ENCODE results near the gene FARP1.

The FARP1 gene

DNA sequence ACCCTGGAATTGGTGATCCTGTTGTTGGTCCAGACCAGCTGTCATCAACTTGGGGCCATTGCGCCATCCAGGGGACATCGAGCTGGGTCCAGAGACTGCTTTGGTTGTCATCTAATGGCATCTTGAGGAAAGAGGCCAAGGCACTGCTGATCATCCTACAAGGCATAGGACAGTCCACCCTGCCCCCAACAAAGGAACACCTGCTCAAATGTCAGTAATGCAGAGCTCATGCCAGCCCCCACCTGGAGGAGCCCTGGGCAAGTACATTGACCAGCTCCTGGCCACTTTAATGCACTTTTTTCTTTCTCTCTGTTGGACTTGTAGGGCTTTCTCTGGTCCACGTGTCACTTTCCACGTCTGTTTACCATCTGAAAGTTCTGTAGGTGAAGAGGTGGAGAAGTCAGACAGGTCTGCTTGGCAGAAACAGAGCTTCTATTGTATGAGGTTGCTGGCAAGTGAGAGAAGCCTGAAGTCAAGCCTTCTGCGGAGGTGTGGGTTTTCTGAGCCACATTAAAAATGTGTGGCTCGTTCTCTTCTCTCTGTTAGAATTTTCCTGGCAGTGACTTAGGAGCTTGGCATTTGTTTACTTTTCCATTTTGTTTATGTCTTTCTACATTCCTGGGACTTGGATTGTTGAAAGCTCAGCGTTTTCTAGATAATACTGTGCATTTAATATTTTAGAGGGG, 158.2 kb downstream of the FARP1 start:
- H3K4me3 ChIP-seq (ENCODE audit: low read depth, low read length): no peak overlapping the region
- POLR2A ChIA-PET: no interaction called here
- TF ChIP-seq, protein P1, sequence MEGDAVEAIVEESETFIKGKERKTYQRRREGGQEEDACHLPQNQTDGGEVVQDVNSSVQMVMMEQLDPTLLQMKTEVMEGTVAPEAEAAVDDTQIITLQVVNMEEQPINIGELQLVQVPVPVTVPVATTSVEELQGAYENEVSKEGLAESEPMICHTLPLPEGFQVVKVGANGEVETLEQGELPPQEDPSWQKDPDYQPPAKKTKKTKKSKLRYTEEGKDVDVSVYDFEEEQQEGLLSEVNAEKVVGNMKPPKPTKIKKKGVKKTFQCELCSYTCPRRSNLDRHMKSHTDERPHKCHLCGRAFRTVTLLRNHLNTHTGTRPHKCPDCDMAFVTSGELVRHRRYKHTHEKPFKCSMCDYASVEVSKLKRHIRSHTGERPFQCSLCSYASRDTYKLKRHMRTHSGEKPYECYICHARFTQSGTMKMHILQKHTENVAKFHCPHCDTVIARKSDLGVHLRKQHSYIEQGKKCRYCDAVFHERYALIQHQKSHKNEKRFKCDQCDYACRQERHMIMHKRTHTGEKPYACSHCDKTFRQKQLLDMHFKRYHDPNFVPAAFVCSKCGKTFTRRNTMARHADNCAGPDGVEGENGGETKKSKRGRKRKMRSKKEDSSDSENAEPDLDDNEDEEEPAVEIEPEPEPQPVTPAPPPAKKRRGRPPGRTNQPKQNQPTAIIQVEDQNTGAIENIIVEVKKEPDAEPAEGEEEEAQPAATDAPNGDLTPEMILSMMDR (IDR thresholded peaks at IDR 0.05; ENCODE audit: insufficient read depth, low read length, missing control alignments): no peak
- CTCF ChIA-PET: interaction anchor here (1.5 kb wide), 1 partner anchor 352 kb away, joined by 4 read pairs; no protein-coding TSS in a partner anchor
- DNase-seq (ENCODE audit: low read depth, low spot score): no peak

DNA sequence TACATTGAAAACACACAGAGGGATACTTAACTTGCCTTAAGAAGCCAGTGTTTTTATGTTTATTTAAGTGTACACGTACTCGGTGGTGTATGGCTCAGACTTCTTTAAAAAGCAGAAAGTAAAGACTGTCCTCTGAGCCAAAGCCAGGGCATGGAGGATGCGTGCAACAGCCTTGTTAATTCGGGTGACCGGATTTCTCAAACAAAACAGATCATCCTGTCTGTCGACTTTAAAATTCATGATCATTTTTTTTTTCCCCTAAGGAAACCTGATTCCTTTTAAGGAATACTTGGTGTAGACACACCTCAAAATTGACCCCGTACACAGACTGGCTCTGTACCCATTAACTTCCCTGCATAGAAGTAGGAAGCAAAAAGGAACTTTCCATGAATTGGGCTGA, 158.8 kb downstream of the FARP1 start:
- ChIA-PET CTCF (interaction anchor here (1.2 to 1.5 kb wide), 2 partner anchors 14 to 352 kb away, joined by 3 to 4 read pairs; no protein-coding TSS in a partner anchor), POLR2A (no interaction called here)
- no peak for DNase-seq (ENCODE audit: low read depth, low spot score)
- TF ChIP-seq, protein P1 (IDR thresholded peaks at IDR 0.05; ENCODE audit: insufficient read depth, low read length, missing control alignments): no peak
- no peak overlapping the region for H3K4me3 ChIP-seq (ENCODE audit: low read depth, low read length)

DNA sequence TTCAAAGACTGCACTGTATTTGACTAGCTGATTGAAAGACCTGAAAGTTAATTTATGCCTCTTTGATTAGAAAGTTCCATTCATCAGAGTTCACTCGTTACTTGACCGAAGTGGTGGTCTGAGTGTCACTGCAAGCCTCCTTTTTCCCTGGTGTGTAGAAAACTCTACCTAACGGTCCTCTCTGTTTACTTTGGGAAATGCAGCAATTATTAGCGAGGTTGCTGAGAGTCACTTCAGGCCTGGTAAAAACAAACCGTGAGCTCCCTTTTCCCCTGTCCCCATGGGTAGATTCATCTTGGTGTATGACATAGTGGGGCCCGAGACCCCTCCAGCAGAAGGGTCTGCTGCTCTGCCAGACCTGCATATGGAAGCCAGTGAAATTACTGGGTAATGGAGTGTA, 161.0 kb downstream of the FARP1 start:
- no peak overlapping the region for H3K4me3 ChIP-seq (ENCODE audit: low read depth, low read length)
- DNase-seq (ENCODE audit: low read depth, low spot score): no peak
- ChIA-PET POLR2A (no interaction called here), CTCF (interaction anchor here (1.1 to 1.5 kb wide), 2 partner anchors 8 to 11 kb away, joined by 3 to 4 read pairs; no protein-coding TSS in a partner anchor)
- TF ChIP-seq, protein P1 (IDR thresholded peaks at IDR 0.05; ENCODE audit: insufficient read depth, low read length, missing control alignments): no peak

DNA sequence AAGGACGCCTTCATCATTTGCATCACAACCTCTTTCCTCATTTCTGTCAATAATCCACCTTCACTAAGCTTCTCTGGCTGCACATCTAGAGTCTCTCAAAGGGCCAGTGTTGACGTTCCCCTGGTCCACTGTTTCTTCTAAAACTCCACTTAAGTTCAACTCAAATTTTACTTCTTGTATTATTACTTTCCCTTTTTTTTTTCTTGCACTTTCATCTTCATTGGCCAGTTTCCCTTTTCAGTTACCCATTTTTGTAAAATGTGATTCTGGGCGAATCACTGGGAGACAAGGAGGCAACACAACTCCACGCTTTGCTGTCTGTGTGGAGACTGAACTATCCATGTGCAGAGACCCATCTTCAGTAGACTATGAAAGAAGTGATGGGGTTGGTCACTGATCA, 162.8 kb downstream of the FARP1 start:
- CTCF ChIA-PET: no interaction called here
- TF ChIP-seq, protein P1 (IDR thresholded peaks at IDR 0.05; ENCODE audit: insufficient read depth, low read length, missing control alignments): no peak
- DNase-seq (ENCODE audit: low read depth, low spot score): no peak
- H3K4me3 ChIP-seq (ENCODE audit: low read depth, low read length): no peak overlapping the region
- POLR2A ChIA-PET: no interaction called here

DNA sequence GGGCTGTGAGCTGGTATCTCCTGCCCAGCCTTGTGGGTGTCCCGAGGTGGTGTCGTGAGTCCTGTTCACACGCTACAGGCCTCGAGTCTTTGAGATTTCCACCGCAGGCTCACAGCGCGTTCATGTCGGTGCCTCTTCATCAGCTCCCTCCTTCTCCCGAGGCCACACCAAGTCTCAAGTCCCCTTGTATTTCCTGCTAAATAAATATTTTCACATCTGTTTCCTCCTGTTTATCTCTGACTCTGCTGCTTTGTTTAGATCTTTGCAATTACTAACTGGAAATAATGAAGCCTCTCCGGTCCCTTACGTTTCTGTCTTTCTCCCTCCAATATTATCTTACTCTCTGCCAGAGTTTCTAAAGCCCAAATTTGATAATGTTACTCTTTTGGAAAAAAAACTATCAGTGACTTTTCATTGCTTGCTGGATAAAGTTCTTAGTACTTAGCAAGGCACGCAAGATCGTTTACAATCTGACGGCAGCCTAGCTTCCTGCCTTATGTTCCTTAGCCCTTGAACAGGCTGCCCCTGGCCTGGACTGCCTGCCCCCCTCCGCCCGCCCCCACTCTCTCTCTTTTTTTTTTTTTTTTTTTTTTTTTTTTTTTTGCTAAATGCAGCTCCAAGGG, 164.7 kb downstream of the FARP1 start:
- no peak for DNase-seq (ENCODE audit: low read depth, low spot score)
- H3K4me3 ChIP-seq (ENCODE audit: low read depth, low read length): no peak overlapping the region
- ChIA-PET POLR2A (no interaction called here), CTCF (interaction anchor here (1.5 kb wide), 1 partner anchor 10 kb away, joined by 3 read pairs; no protein-coding TSS in a partner anchor)
- TF ChIP-seq, protein P1 (IDR thresholded peaks at IDR 0.05; ENCODE audit: insufficient read depth, low read length, missing control alignments): no peak

DNA sequence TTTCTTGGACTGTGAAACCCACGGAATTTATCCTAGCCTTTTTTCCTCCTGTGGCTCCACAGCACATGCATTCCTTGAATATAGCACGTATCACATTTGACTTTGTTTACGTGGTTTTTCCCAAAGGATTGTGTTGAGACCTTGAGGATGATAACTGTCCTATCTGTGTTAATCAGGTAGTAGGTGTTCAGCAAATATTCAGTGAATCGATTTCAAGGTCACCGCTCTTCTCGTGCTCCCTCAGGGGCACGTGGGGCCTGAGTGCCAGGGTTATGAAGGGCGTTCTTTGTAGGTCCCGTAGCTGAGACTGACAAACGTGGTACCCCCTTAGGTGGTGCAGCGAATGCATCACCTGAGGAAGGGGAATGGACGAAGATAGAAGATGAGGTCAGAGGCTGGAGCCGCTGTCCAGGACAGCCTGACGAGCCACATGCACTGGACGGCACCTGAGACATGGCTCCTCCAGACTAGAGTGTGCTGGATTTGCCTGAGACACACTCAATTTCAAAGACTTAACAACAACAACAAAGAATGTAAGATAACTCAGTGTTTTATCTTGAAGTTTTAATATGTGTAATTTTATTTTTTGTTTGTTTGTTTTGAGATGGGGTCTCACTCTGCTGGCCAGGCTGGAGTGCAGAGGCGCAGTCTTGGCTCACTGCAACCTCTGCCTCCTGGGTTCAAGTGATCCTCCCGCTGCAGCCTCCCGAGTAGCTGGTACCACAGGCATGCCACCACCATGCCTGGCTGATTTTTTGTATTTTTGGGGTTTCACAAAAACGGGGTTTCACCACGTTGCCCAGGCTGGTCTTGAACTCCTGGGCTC, 165.4 kb downstream of the FARP1 start:
- TF ChIP-seq, protein P1 (IDR thresholded peaks at IDR 0.05; ENCODE audit: insufficient read depth, low read length, missing control alignments): no peak
- POLR2A ChIA-PET: no interaction called here
- no peak for DNase-seq (ENCODE audit: low read depth, low spot score)
- CTCF ChIA-PET: interaction anchor here (1.5 kb wide), 1 partner anchor 10 kb away, joined by 3 read pairs; no protein-coding TSS in a partner anchor
- no peak overlapping the region for H3K4me3 ChIP-seq (ENCODE audit: low read depth, low read length)

Measured in AG04449 (cell line).